ENCODE measurements around the gene SCUBE1.

SCUBE1 gene

DNA sequence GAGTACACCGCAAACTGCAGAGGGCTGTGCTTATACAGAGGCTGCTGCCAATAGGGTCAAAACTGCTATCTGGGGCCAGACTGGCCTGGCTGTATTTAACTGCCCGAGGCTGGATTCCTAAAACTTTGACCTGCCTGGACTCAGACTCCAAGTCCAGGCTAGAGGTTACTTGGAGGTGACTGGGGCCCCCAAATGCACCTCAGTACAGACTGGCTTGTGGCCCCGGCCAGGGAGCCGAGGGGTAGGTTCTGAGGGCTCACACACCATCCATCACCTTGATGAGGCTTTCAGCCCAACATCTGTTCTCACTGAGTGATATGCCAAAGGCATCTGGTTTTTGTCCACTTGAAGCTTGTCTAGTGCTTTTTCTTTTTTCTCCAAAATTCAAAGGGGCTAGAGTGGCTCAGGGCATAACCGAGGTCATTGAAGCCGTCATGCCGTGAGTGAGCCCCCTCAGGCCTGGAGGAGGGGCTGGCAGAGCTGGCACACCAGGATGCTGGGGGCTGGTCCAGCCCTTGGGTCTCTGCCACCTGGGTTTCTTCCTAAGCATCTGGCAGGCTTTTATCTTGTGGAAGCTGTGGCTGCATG is 103.9 kb downstream of the SCUBE1 start:
- DNase-seq (ENCODE audit: low read depth in 1 of 2, low spot score in 1 of 2), result no peak

GRCh38 chr22:43238526-43239006 is 104.6 kb downstream of the SCUBE1 start:
- DNase-seq (ENCODE audit: low read depth in 1 of 2, low spot score in 1 of 2), result no peak

- DNase-seq (ENCODE audit: low read depth in 1 of 2, low spot score in 1 of 2), result no peak
Observed at GRCh38 chr22:43237280-43237679, 105.9 kb downstream of the SCUBE1 start.

GRCh38 chr22:43236411-43237166 is 106.6 kb downstream of the SCUBE1 start:
- no peak for DNase-seq (ENCODE audit: low read depth in 1 of 2, low spot score in 1 of 2)

DNA sequence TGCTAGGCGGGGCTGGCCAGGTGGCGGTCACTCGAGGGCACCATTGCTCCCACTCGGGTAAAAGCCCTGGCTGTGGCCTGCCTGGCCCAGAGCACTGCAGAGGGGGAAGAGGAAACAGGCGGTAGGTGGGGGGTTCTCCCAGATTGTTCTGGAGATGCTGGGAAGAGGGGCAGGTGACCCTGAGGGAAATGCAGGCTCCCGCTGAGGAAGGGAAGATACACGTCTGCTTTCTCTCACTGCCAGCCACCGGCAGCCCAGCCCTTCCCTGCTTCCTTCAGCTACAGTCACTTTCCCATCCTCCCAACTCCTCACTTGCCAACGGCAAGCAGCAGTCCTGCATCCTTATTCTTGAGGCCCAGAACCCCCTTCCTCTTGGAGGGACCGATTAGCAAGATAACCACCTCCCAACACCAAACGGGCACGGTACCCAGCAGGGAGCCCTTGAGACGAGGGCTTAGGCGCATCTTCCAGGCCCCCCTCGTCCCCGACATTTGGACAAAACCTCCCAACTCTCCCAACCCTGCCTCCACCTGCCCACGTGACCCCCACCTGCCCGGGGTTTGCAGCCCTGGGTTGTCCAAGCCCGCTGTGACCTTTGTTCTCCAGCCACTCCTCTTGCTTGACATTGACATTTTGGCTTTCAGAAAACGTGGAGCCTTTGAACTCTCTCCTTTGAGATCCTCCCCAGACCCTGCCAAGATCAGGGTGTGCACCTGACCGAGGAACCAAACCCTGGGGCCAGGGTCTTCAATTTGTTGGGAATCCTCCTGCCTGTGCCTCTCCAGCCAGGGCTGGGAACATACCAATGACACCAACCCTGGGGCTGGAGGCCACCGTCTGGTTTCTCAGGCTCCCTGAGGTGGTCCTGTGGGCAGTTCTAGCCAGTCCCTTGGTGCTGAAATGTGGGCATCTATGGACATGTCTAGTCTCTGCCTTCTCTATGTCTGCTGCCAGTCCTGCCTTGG is 107.4 kb downstream of the SCUBE1 start:
- no peak for DNase-seq (ENCODE audit: low read depth in 1 of 2, low spot score in 1 of 2)

DNA sequence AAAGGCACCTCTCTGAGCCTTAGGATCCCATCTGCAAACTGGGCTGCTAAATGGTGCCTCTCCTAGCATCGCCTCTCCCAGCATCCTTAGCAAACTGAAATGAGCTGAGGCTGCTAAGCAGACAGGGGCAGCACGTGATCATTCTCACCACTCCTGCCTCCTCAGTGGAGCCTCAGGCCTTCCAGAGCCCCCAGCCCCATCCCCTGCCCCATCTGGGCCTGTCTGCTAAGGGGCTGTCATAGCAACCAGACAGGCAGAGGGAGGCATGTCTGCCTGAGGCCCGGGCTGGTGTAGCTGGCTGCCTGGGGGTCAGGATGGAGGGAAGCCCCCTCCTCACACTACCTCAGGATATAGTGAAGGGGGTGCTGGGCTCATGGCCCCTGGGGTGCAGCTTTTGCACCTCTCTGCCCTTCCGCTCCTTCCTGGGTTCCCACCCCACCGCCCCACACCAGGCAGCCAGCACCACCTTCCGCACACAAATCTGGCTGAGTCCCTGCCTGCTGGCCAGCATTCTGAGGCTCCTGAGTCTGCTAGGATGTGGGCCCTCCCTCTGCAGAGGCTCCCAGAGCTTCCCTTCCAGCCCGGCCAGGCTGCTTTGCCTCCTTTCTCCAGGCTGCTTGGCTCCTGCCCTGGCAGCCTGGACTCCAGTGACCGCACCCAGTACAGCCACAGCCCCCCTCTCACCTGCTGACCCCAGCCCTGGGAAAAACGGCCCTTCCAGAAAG is 108.7 kb downstream of the SCUBE1 start:
- no peak for DNase-seq (ENCODE audit: low read depth in 1 of 2, low spot score in 1 of 2)

DNA sequence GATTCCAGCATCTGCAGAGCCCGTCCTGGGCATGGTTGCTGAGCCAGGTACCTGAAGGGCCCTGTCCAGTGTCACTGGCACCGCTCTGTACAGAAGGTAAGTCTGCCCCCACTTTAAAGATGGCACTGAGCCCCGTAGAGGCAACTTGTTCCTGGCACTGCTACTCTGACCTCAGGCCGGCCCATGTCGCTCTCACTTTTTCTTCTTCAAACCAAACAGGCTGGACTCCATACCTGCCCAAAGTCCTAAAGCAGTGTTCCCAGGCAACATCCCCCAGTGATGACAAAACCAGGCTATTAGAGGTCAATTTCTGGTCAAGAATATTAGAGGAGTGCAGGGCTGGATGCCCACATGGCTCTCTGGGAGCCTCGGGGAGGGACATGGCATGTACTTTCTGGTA is 109.6 kb downstream of the SCUBE1 start:
- no peak for DNase-seq (ENCODE audit: low read depth in 1 of 2, low spot score in 1 of 2)

GRCh38 chr22:43232445-43232844 is 110.7 kb downstream of the SCUBE1 start:
- DNase-seq (ENCODE audit: low read depth in 1 of 2, low spot score in 1 of 2), result no peak

- no peak for DNase-seq (ENCODE audit: low read depth in 1 of 2, low spot score in 1 of 2)
Observed at GRCh38 chr22:43231724-43232034, 111.5 kb downstream of the SCUBE1 start.

DNA sequence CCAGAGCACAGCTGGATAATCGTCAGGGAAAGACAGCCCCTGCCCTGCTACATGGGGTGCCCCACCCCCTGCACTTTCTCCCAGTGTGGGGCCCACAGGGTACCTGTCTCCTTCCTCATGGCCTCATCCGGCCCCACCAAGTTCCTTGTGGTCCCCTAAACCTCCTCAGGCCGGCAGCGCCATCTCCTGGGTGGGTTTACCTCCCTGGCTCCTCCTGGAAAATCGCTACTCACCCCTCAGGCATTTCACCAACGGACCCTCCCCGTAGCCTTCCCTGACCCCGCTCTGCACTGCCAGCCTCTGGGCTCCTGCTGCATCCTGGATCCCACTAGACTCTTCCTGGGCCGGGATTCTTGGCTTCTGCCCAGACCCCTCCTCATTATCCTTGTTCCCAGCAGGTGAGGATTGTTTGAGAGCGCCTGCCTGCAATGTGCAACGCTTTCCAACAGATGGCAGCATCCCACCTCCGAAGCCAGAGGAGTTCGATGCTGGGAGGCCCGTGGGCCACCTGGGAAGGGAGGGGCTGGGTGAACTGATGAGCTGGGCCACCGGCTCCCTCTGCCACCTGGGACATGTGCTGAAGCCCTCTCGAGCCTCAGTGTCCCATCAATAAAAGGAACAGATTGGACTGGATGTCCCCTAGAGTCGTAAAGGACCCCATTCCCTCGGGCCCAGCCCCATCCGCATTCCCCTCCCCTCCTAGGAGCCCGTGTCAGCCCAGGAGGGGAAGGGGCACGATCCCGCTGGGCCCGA is 112.0 kb downstream of the SCUBE1 start:
- peak; percentile 40 to 44 for DNase-seq (ENCODE audit: low read depth in 1 of 2, low spot score in 1 of 2)

- no peak for DNase-seq (ENCODE audit: low read depth in 1 of 2, low spot score in 1 of 2)
Observed at GRCh38 chr22:43230571-43230970, 112.6 kb downstream of the SCUBE1 start.

DNA sequence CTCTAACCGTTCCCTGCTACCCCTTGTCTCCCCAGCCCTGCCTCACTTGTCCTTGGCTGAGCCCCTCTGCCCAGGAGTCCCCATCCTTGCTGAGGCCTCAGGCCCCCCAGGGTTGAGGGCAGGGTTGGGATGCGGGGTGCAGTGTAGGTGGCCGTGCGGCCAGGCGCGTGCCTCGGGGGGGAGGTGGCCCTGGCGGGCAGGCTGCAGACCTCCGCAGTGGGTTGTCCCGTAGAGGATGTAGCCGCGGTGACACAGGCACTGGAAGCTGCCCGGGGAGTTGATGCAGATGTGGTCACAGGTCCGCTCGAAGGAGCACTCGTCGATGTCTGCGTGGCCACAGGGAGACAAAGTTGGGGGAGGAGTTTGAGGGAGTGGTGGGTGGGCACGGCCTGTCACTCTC is 114.3 kb downstream of the SCUBE1 start:
- no peak for DNase-seq (ENCODE audit: low read depth in 1 of 2, low spot score in 1 of 2)

DNA sequence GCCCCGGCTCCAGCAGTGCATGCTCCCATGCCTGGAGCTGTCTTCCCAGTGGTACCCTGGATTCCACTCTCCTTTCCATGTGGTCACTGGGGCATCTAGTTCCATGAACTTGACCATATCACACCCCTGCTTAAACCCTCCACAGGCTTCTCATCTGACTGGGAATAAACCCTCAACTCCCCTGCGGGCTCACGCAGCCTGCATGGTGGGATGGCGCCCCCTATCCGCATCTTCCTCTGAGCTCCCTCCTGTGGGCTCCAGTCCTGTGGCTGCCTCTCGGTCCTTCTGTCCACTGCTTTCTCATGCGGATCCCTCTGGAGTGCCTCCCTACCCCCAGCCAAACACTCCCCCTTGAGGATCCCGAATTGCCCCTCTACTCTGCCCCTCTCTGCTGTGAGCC is 114.8 kb downstream of the SCUBE1 start:
- DNase-seq (ENCODE audit: low read depth in 1 of 2, low spot score in 1 of 2), result no peak

DNA sequence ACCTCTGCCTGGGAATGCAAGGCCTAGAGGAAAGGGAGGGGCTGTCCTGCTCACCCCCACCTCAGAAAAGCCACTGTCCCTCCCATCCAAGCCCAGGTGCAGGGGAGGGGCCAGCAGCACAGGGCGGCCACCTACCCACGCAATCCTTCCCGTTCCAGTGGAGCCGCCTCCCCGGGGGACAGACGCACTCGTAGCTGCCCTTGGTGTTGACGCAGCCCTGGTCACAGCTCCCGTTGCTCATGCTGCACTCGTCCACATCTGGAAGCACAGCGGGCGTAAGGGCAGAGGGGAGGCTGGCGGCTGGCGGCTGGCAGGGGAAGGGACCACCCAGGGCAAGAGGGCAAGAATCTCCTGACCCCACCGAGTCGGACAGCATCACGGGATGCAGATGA is 115.9 kb downstream of the SCUBE1 start:
- no peak for DNase-seq (ENCODE audit: low read depth in 1 of 2, low spot score in 1 of 2)

- no peak for DNase-seq (ENCODE audit: low read depth in 1 of 2, low spot score in 1 of 2)
Observed at GRCh38 chr22:43226377-43227238, 116.6 kb downstream of the SCUBE1 start.

- no peak for DNase-seq (ENCODE audit: low read depth in 1 of 2, low spot score in 1 of 2)
Observed at GRCh38 chr22:43225609-43226008, 117.6 kb downstream of the SCUBE1 start.

- DNase-seq (ENCODE audit: low read depth in 1 of 2, low spot score in 1 of 2), result no peak
Observed at GRCh38 chr22:43222987-43223386, 120.2 kb downstream of the SCUBE1 start.

DNA sequence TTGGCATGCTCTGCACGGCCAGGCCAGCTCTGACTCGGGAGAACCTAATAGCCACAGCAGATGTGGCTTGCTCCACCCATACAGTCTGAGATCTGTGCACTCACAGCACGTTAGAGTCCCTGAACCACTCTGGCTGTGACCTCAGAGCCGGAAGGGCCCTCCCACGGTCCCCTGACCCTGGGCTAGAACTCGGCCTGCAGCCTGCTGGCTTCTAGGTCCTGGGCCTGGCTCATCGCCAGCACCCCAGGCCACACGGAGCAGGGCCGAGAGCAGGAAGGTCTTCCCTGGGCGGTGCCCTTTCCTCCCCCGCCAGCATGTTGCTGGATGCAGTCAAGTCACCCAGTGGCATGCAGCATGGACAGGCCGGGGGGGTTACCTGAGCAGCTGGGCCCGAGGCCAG is 120.9 kb downstream of the SCUBE1 start:
- no peak for DNase-seq (ENCODE audit: low read depth in 1 of 2, low spot score in 1 of 2)

DNA sequence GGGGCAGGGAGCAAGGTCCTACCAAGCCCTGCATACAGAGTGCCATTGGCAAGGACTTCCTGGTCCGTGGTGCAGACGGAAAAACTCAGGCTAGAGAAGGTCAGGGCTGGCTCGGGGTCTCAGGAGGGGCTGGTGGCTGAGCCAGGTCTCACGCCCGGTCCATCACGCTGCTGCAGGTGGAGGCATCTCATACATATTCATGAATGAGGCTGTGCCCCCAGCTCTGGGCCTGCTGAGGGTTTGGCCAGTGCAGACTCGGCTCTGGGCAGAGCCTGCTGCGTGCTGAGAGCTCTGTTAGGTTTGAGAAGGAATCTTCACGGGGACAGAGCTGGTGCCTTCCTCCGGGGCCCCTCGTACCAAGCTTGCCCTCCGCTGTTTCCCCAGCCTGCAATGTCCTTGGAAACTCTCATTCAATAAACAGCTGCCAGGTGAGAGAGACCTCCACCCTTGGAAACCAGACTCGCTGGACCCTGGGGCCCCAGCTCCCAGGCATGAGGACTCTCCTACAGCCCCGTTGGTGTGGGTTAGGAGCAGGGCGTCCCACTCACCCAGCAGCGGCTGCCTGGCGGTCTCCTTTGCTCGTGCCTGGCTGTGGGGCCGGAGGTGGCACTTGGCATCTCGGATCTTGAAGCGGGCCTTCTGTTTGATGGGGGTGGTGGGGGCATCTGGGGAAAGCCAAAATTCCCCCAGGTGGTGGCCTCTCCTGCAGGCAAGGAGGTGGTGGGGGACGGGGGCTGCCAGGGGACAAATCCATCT is 122.4 kb downstream of the SCUBE1 start:
- DNase-seq (ENCODE audit: low read depth in 1 of 2, low spot score in 1 of 2), result no peak

All from activated T-helper 1 cell treated with anti-CD3 and anti-CD28 coated beads, Interleukin-2, amount 50 U/mL, for 16 hours (primary cell).